Naive thymus-derived CD4-positive, alpha-beta T cell (primary cell): ENCODE data around the gene PCF11. TPM values are rescaled to one million over a fixed set of nuclear protein-coding genes. Genes with fewer than 3 reads are reported as not detected.

Experiments
- ATAC-seq: fragments of 150-1000 bp; cut with Tn5 transposase; 2 replicates; pipeline ENCODE4 v1.10.0; 2021; ENCODE audit warnings: mild to moderate bottlenecking, moderate library complexity
- CTCF ChIA-PET: fragments of 350-600 bp; sonication (Branson Sonifier 250); formaldehyde crosslinking; loops from one replicate; lab custom pipeline; 2021; ENCODE audit warnings: antibody characterized with exemption; lab: Charles Lee
- POLR2A ChIA-PET: fragments of 350-600 bp; sonication (Branson Sonifier 250); formaldehyde crosslinking; loops from one replicate; lab custom pipeline; 2021; ENCODE audit warnings: antibody characterized with exemption, inconsistent platforms; lab: Charles Lee
- DNase-seq, 9 donors: peaks; one replicate each; pipeline versions ENCODE4 v3.0.0 to v3.0.0-alpha.2; 2020 to 2022; ENCODE audit warnings: mixed read lengths in 1 of 9
- H3K27ac ChIP-seq: one replicate; pipeline ENCODE4 v1.7.0; 2013; ENCODE audit warnings: mild to moderate bottlenecking, low read depth, low read length, moderate library complexity
- H3K27me3 ChIP-seq, 2 donors: one replicate each; pipeline ENCODE4 v1.7.0; 2013; ENCODE audit warnings: low read length in 2 of 2, mild to moderate bottlenecking in 2 of 2, moderate library complexity in 2 of 2; ENCODE audit not compliant: control insufficient read depth in 2 of 2, insufficient read depth in 2 of 2
- H3K36me3 ChIP-seq, 3 experiments: 1 replicate in 2 of 3; 2 replicates in 1 of 3; pipeline ENCODE4 v1.7.0; 2013; ENCODE audit warnings: low read length in 3 of 3, mild to moderate bottlenecking in 3 of 3, moderate library complexity in 1 of 3; ENCODE audit not compliant: insufficient read depth in 3 of 3, control insufficient read depth in 2 of 3
- H3K4me1 ChIP-seq, 2 donors: one replicate each; pipeline ENCODE4 v1.7.0; 2013; ENCODE audit warnings: low read length in 2 of 2, mild to moderate bottlenecking in 2 of 2, moderate library complexity in 1 of 2; ENCODE audit not compliant: control insufficient read depth in 2 of 2, insufficient read depth in 2 of 2
- H3K4me3 ChIP-seq: 2 replicates; pipeline ENCODE4 v1.7.0; 2013; ENCODE audit warnings: mild to moderate bottlenecking, low read length
- H3K9me3 ChIP-seq, 3 experiments: 1 replicate in 2 of 3; 2 replicates in 1 of 3; pipeline ENCODE4 v1.7.0; 2013; ENCODE audit warnings: low read length in 3 of 3; ENCODE audit not compliant: control insufficient read depth in 2 of 3
- H3K27ac Mint-ChIP-seq, 9 donors: one replicate each; pipeline ENCODE4 v1.8.0; 2020 to 2022; ENCODE audit warnings: mixed read lengths in 9 of 9, mild to moderate bottlenecking in 8 of 9, moderate library complexity in 5 of 9, inconsistent platforms in 2 of 9
- H3K27me3 Mint-ChIP-seq, 5 donors: one replicate each; pipeline ENCODE4 v1.8.0; 2021 to 2022; ENCODE audit warnings: mixed read lengths in 5 of 5, mild to moderate bottlenecking in 1 of 5
- H3K36me3 Mint-ChIP-seq, 5 donors: one replicate each; pipeline ENCODE4 v1.8.0; 2020 to 2022; ENCODE audit warnings: mixed read lengths in 5 of 5, mild to moderate bottlenecking in 3 of 5, inconsistent platforms in 1 of 5
- H3K4me1 Mint-ChIP-seq, 7 donors: one replicate each; pipeline ENCODE4 v1.8.0; 2020 to 2022; ENCODE audit warnings: mixed read lengths in 7 of 7, mild to moderate bottlenecking in 3 of 7, inconsistent platforms in 1 of 7
- H3K4me3 Mint-ChIP-seq, 10 donors: one replicate each; pipeline ENCODE4 v1.8.0; 2020 to 2022; ENCODE audit warnings: mild to moderate bottlenecking in 10 of 10, mixed read lengths in 10 of 10, moderate library complexity in 6 of 10, inconsistent platforms in 2 of 10
- H3K9me3 Mint-ChIP-seq, 11 donors: one replicate each; pipeline ENCODE4 v1.8.0; 2020 to 2022; ENCODE audit warnings: mixed read lengths in 11 of 11, mild to moderate bottlenecking in 4 of 11, inconsistent platforms in 1 of 11, moderate library complexity in 1 of 11
- intact Hi-C, 2 donors: fragments of 100-400 bp; cut with micrococcal nuclease; formaldehyde crosslinking; loops; one replicate each; pipeline ENCODE4 v1.15.1; 2023
- polyA plus RNA-seq, 2 donors: library from polyadenylated mRNA; unstranded; fragments of 300-500 nt; fragmentation: Illumina TruSeq; gene quantifications; one replicate each; pipeline ENCODE4 v1.2.3, GENCODE V29; 2021
- total RNA-seq, 6 experiments: library from RNA in 5 of 6; stranded (reverse) in 5 of 6; gene quantifications; 1 replicate in 5 of 6; 2 replicates in 1 of 6; pipeline ENCODE4 v1.2.3 and lab custom pipeline; 2021 to 2026

Gene PCF11
- total and polyA plus RNA-seq, 7 experiments from 2014 or later: 32.0 to 180 (median 169) TPM

- H3K27me3 Mint-ChIP-seq: peaks cover 0 to 10% (median 0%) of the 10 kb centered on the region in 5 donors
- CTCF ChIA-PET: no interaction called here
- POLR2A ChIA-PET: no interaction called here
- Histone ChIP-seq H3K4me3 (no peak overlapping the region), H3K9me3 (no peaks in the 10 kb centered on the region), H3K4me1 (no peaks in the 10 kb centered on the region), H3K36me3 (no peaks in the 10 kb centered on the region), H3K27ac (no peak overlapping the region), H3K27me3 (no peaks in the 10 kb centered on the region)
- H3K27ac Mint-ChIP-seq: no peak overlapping the region
- no peak for DNase-seq
- H3K4me3 Mint-ChIP-seq: no peak overlapping the region
- intact Hi-C loops: loop anchor here in 1 of 2 donors (5.0 kb wide), 1 partner anchor 33 kb away; no protein-coding TSS in a partner anchor
- ATAC-seq: no peak
- peaks cover 0 to 11% (median 6%) of the 10 kb centered on the region in 5 donors for H3K36me3 Mint-ChIP-seq
- H3K9me3 Mint-ChIP-seq: no peaks in the 10 kb centered on the region
- no peaks in the 10 kb centered on the region for H3K4me1 Mint-ChIP-seq
Observed at GRCh38 chr11:83219095-83219494, 62.2 kb downstream of the PCF11 start.

DNA sequence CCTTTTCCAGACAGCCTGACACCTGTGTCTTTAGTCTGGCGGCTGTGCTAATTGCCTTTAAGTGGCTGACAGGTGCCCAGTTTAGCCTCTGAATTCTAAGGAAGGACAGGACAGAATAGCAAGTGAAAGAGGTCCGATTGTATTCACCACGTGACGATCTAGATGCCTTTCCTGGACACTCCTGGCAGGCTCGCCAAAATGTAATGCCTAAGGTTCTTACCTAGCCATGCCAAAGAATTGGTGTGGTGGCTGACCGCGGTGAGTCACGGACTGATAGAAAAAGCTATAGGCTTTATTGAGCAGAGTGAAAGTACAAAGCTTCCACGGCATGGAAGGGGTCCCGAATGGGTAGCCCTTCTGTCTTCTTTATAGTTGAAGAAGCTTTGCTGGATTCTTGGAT, 63.3 kb downstream of the PCF11 start:
- CTCF ChIA-PET: no interaction called here
- no peak overlapping the region for H3K27ac Mint-ChIP-seq

DNA sequence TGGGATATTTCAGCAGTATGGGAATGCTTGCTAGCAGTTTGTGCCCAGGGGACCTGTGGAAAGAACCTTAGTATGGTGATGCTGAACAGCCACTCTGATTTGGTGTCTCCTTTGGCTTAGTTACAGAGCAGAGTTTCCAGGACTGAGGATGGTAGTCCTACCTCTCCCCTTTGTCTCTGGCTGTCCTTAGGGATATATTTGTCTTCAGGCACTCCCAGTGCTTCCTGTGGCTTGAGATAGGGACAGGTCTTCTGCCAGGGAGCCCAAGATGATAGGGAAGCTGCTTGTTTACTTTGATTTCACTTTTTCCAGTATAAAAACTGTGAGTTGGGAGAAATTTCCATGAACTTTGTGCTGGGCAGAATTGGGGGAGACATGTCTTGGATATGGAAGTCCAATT, 64.8 kb downstream of the PCF11 start:
- H3K4me1 Mint-ChIP-seq: no peaks in the 10 kb centered on the region
- POLR2A ChIA-PET: interaction anchor here (0.7 kb wide), 1 partner anchor 28 kb away, joined by 3 read pairs; no protein-coding TSS in a partner anchor
- DNase-seq: no peak
- Histone ChIP-seq H3K9me3 (no peaks in the 10 kb centered on the region), H3K27ac (no peak overlapping the region), H3K4me3 (no peak overlapping the region), H3K4me1 (no peaks in the 10 kb centered on the region), H3K36me3 (no peaks in the 10 kb centered on the region), H3K27me3 (no peaks in the 10 kb centered on the region)
- H3K27me3 Mint-ChIP-seq: peaks cover 0 to 10% (median 0%) of the 10 kb centered on the region in 5 donors
- H3K27ac Mint-ChIP-seq: no peak overlapping the region
- no peak for ATAC-seq
- H3K4me3 Mint-ChIP-seq: no peak overlapping the region
- no peaks in the 10 kb centered on the region for H3K9me3 Mint-ChIP-seq
- intact Hi-C loops: no loop called here
- no peaks in the 10 kb centered on the region for H3K36me3 Mint-ChIP-seq
- CTCF ChIA-PET: no interaction called here

More for the DNA sequence above, 63.3 kb downstream of the PCF11 start:
- Mint-ChIP-seq H3K36me3 (peaks cover 0 to 1% (median 0%) of the 10 kb centered on the region in 5 donors), H3K4me1 (no peaks in the 10 kb centered on the region), H3K9me3 (no peaks in the 10 kb centered on the region), H3K4me3 (no peak overlapping the region), H3K27me3 (peaks cover 0 to 10% (median 0%) of the 10 kb centered on the region in 5 donors)
- H3K27ac ChIP-seq: no peak overlapping the region
- ATAC-seq (no peak), DNase-seq (no peak)
- H3K27me3 ChIP-seq: no peaks in the 10 kb centered on the region
- no peaks in the 10 kb centered on the region for H3K4me1 ChIP-seq
- no peaks in the 10 kb centered on the region for H3K9me3 ChIP-seq
- H3K4me3 ChIP-seq: no peak overlapping the region
- POLR2A ChIA-PET: no interaction called here
- no peaks in the 10 kb centered on the region for H3K36me3 ChIP-seq
- intact Hi-C loops: no loop called here

- no peaks in the 10 kb centered on the region for H3K4me1 Mint-ChIP-seq
- H3K27ac Mint-ChIP-seq: peak overlapping the region in 1 of 9 donors; percentile 52
- ChIA-PET POLR2A (no interaction called here), CTCF (no interaction called here)
- ATAC-seq: no peak
- H3K36me3 ChIP-seq: no peaks in the 10 kb centered on the region
- no peak overlapping the region for H3K4me3 Mint-ChIP-seq
- H3K4me3 ChIP-seq: no peak overlapping the region
- DNase-seq: no peak
- intact Hi-C loops: no loop called here
- no peaks in the 10 kb centered on the region for H3K4me1 ChIP-seq
- no peaks in the 10 kb centered on the region for H3K9me3 Mint-ChIP-seq
- no peaks in the 10 kb centered on the region for H3K36me3 Mint-ChIP-seq
- peaks cover 0 to 10% (median 0%) of the 10 kb centered on the region in 5 donors for H3K27me3 Mint-ChIP-seq
- no peak overlapping the region for H3K27ac ChIP-seq
- H3K9me3 ChIP-seq: no peaks in the 10 kb centered on the region
- no peaks in the 10 kb centered on the region for H3K27me3 ChIP-seq
Observed at GRCh38 chr11:83222499-83222898, 65.6 kb downstream of the PCF11 start.

DNA sequence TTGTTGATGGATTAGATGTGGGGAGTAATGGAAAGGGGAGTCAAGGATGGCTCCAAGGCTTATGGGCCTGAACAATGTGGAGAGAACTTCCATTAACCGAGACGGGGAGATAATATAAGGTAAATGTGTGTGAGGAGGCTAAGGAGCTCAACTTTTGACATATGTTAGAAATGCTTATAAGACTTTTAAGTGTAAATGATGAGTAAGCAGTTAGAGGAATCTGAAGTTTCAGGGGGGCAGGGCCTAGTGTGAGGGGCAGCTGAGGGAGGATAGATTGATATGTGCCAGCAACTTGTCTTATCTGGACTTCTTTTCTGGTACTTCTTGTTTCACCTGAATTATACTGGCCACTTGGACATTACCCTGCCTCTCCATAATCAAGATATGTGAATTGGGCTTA, 66.5 kb downstream of the PCF11 start:
- Histone ChIP-seq H3K9me3 (no peaks in the 10 kb centered on the region), H3K36me3 (no peaks in the 10 kb centered on the region), H3K27ac (no peak overlapping the region), H3K4me1 (no peaks in the 10 kb centered on the region), H3K4me3 (no peak overlapping the region), H3K27me3 (no peaks in the 10 kb centered on the region)
- DNase-seq: no peak
- ChIA-PET POLR2A (interaction anchor here (0.6 kb wide), 1 partner anchor 24 kb away, joined by 3 read pairs; no protein-coding TSS in a partner anchor), CTCF (no interaction called here)
- Mint-ChIP-seq H3K4me3 (no peak overlapping the region), H3K36me3 (no peaks in the 10 kb centered on the region), H3K9me3 (no peaks in the 10 kb centered on the region), H3K4me1 (no peaks in the 10 kb centered on the region), H3K27me3 (peaks cover 0 to 10% (median 0%) of the 10 kb centered on the region in 5 donors), H3K27ac (no peak overlapping the region)
- no peak for ATAC-seq
- intact Hi-C loops: no loop called here

GRCh38 chr11:83235825-83236224, 78.9 kb downstream of the PCF11 start:
- Histone ChIP-seq H3K4me1 (no peaks in the 10 kb centered on the region), H3K27ac (no peak overlapping the region), H3K36me3 (no peaks in the 10 kb centered on the region), H3K27me3 (no peaks in the 10 kb centered on the region), H3K4me3 (no peak overlapping the region), H3K9me3 (no peaks in the 10 kb centered on the region)
- POLR2A ChIA-PET: interaction anchor here (1.1 kb wide), 1 partner anchor 157 kb away, joined by 3 read pairs; no protein-coding TSS in a partner anchor
- Mint-ChIP-seq H3K27ac (no peak overlapping the region), H3K4me3 (no peak overlapping the region), H3K36me3 (peaks cover 0 to 13% (median 0%) of the 10 kb centered on the region in 5 donors), H3K9me3 (peaks cover 0 to 2% (median 0%) of the 10 kb centered on the region in 11 donors), H3K27me3 (peaks cover 0 to 22% (median 0%) of the 10 kb centered on the region in 5 donors), H3K4me1 (no peaks in the 10 kb centered on the region)
- ATAC-seq: no peak
- CTCF ChIA-PET: no interaction called here
- DNase-seq: no peak
- intact Hi-C loops: no loop called here
